GM19240 (cell line): ENCODE results near the gene STK11IP.

Experiments used
- DNase-seq: peaks from one replicate; pipeline ENCODE4 v3.0.0; 2011; ENCODE audit warnings: low spot score; ENCODE audit not compliant: insufficient read length

The STK11IP gene

GRCh38 chr2:219618733-219619122 is 21.1 kb downstream of the STK11IP start:
- DNase-seq, result no peak

GRCh38 chr2:219619235-219619634 is 21.6 kb downstream of the STK11IP start:
- DNase-seq, result no peak

GRCh38 chr2:219620546-219620945 is 22.9 kb downstream of the STK11IP start:
- DNase-seq, result no peak

GRCh38 chr2:219621935-219622334 is 24.3 kb downstream of the STK11IP start:
- no peak for DNase-seq

- DNase-seq, result no peak
Observed at GRCh38 chr2:219622472-219622871, 24.8 kb downstream of the STK11IP start.

GRCh38 chr2:219624565-219624964 is 26.9 kb downstream of the STK11IP start:
- DNase-seq, result no peak

- DNase-seq, result no peak
Observed at GRCh38 chr2:219625179-219625578, 27.5 kb downstream of the STK11IP start.

GRCh38 chr2:219626540-219626939 is 28.9 kb downstream of the STK11IP start:
- no peak for DNase-seq

- DNase-seq, result no peak
Observed at GRCh38 chr2:219627103-219628100, 29.7 kb downstream of the STK11IP start, which contains the start of gene SLC4A3. TSS of gene SLC4A3 (plus strand) at chr2:219627630. CDS start at chr2:219627993, 363 bp downstream.

GRCh38 chr2:219628235-219628985 is 30.8 kb downstream of the STK11IP start:
- no peak for DNase-seq

GRCh38 chr2:219628986-219629901 is 31.6 kb downstream of the STK11IP start:
- DNase-seq, result no peak

GRCh38 chr2:219629976-219630695 is 32.5 kb downstream of the STK11IP start:
- no peak for DNase-seq

GRCh38 chr2:219630770-219631405 is 33.2 kb downstream of the STK11IP start:
- no peak for DNase-seq

GRCh38 chr2:219631406-219631891 is 33.8 kb downstream of the STK11IP start:
- no peak for DNase-seq

GRCh38 chr2:219631904-219632759 is 34.5 kb downstream of the STK11IP start:
- DNase-seq, result no peak

GRCh38 chr2:219632760-219633105 is 35.1 kb downstream of the STK11IP start:
- no peak for DNase-seq

- DNase-seq, result no peak
Observed at GRCh38 chr2:219633276-219634065, 35.8 kb downstream of the STK11IP start.
